GM21576 (cell line): Measurements from ENCODE around the gene PLAC1.
A peak's percentile ranks its signal among the peaks of the same experiment; 100 is the strongest.

Source experiments
- ATAC-seq: cut with Tn5 transposase; IDR thresholded peaks from one replicate; pipeline ENCODE4 v1.9.1; 2021; ENCODE audit warnings: mild to moderate bottlenecking, moderate library complexity; ENCODE audit not compliant: unreplicated experiment

PLAC1 gene

GRCh38 chrX:134670134-134670924 is 12.1 kb upstream of the PLAC1 start:
- no peak for ATAC-seq

DNA sequence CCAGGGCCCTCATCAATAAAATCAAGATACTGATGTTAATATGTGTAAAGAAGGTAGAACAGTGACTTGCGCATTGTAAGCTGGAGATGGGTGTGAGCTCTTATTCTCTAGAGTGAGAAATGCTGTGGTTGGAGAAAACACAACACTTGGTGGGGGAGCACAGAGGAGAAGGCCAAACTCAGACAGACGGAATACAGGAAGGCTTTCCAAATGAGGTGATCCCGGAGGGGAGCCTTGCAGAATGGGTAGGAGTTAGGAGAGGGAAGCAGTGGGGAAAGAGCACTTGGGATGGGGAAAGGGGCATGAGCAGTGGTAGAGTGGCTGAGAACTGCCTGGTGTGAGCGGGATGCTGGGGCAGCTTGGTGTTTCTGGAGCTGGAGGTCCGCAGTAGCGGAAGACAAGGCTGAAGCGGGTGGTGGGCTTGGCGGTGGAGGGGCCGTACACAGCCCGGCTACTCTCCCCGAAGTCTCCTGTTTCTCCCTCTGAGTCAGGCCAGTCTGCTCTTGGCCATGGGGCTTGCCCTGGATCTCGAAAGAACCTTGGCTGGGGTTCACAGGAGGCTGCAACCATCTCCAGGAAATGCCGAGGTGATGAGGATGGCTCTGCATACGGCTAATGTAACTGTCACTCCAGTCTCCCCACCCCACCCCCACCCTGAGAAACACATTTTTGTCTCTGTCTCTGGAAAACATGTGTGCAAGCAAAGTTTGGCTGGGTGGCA is 11.3 kb upstream of the PLAC1 start:
- ATAC-seq, result no peak

GRCh38 chrX:134664202-134664601 is 5.9 kb upstream of the PLAC1 start:
- no peak for ATAC-seq

GRCh38 chrX:134661295-134661694 is 3.0 kb upstream of the PLAC1 start:
- no peak for ATAC-seq

- no peak for ATAC-seq
These were observed 2.4 kb upstream of the PLAC1 start for GRCh38 chrX:134660627-134661026.

DNA sequence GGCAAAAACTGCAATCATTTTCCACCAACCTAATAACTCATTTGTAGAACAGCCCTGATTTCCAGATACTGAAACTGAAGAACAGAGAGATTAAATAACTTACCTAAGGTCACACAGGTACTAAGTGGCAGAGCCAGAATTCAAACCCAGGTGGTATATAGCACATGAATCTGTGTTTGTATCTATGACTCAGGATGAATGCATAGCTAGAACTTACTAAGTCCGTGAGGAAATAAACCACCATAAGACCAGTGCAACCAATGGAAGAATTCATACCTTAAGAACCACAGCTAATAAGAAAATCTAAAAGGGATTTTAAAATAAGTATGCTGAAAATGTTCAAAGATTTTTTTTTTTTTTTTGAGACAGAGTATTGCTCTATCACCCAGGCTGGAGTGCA is 1.5 kb upstream of the PLAC1 start:
- no peak for ATAC-seq

DNA sequence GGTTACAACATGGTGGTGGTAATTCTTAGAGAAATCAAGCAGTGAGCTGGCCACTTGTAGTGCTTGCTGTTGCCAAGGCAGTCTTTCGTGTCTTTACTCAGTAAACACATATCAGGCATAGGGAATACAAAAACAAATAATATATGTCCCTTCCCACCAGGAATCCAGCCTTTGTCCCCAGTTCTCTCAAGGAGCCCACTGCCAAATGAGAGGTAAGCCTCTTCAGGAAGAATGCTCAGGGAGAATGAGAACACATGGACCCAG is 421 bp upstream of the PLAC1 start:
- ATAC-seq, result no peak

DNA sequence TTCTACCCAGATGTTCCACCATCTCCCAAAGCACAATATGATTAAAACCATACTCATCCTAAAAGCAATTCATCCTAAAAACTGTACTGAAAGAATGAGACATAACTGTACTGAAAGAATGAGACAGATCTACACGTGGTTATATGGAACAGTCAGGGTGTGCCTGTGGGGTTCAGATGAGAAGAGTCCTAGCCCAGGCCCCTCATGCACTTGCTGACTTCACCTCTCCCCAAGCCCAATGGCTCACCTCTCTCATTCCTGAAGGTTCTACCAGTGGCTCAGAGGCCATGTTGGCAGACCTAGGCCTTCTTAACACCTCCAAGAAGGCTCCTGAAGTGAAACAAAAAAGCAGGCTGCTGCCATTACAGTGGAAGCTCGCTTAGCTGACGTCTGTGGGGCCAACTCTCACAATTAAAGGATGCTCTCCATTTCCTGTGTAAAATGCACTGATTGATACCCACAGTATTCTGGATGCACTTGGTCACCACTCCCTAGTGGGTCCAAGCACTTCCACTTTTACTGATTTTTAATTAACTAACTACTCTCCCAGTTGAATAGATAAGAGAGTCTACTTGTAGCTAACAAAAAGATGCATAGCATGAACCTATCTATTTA is 3.8 kb downstream of the PLAC1 start:
- ATAC-seq, result peak; percentile 43

DNA sequence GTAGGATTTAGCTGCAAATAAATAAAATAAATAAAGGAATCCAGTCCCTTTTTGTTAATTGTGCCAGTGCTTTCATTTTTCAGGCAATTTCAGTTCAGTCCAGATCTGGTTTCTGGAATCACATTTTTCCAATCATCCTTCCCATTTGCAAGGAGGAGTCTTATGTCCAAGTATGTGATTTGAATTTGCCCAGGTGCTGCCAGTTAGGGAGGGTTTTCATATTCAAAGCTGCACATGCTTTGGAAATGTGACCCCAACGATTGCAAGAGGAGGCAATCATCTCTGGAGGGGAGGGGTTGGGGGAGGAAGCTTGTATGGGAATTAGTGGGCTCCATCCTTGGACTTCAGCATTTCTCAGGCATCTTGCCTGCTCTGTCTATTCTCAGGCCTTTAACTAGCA is 4.4 kb downstream of the PLAC1 start:
- ATAC-seq, result no peak

GRCh38 chrX:134650701-134651100 is 7.6 kb downstream of the PLAC1 start:
- ATAC-seq, result no peak

GRCh38 chrX:134649770-134650169 is 8.5 kb downstream of the PLAC1 start:
- no peak for ATAC-seq

GRCh38 chrX:134647477-134647877 is 10.8 kb downstream of the PLAC1 start:
- ATAC-seq, result no peak

GRCh38 chrX:134646691-134647090 is 11.6 kb downstream of the PLAC1 start:
- ATAC-seq, result no peak

DNA sequence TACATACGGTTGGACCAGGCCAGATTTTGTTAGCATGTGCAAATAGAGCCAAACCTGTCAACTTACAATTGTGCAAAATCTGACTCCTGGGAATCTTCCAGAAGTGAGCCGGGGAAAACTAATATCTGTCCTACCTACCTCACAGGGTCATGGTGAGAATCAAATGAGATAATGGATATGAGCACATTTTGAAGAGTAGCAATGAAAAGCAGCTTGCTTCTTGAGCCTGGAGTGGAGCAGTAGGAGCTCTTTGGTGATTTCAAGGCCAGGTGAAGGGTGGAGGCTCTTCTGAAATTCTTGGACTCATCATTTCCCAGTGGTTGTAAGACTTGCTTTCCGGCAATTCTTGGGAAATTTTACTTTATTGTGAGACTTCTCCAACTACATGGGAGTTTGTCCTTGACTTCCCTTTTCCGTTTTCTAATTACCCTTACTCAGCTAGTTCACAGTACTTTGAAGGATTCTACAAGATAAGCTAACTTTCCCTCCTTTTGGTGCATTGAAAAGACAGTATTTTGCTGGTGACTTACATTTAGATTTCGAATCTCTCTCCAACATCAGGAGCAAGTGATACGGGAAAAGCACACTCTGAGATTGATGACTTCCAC is 12.2 kb downstream of the PLAC1 start:
- no peak for ATAC-seq

DNA sequence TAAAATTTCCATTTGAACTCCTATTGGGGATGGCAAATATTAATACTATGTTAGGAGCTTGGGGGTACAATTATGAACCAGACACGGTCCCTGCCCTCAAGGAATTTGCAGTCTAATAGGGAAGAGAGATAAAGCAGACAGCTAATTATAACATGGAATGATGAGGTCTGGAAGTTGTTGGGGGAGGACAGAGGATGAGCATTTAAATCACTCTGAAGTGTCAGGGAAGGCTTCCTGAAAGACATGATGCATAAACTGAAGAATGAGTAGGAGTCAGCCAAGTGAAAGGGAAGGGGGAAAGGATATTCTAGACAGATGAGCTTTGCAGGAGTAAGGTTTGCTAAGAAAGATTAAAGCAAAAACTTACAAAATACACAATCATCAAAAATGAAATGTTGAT is 15.9 kb downstream of the PLAC1 start:
- ATAC-seq, result no peak

- no peak for ATAC-seq
These were observed 16.9 kb downstream of the PLAC1 start for GRCh38 chrX:134641346-134641745.

GRCh38 chrX:134640914-134641313 is 17.4 kb downstream of the PLAC1 start:
- ATAC-seq, result no peak

DNA sequence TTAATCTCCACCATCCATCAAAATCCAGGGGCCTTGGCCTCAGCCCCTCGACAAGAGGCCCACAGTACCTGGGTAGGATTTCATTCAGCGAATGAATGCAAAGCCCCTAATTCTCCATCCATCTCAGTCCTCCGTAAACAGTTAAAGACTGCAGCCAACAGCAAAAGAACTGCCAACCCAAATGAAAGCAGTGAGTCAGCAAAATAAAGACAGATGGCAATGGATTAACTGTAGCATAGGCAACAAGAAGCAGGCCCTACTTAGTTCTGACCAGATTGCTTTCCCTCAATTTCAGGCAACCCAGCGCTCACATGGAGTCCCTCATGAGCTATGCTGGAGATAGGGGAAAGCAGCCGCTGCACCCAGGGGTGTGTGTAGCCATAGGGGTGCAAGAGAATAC is 21.4 kb downstream of the PLAC1 start:
- no peak for ATAC-seq

DNA sequence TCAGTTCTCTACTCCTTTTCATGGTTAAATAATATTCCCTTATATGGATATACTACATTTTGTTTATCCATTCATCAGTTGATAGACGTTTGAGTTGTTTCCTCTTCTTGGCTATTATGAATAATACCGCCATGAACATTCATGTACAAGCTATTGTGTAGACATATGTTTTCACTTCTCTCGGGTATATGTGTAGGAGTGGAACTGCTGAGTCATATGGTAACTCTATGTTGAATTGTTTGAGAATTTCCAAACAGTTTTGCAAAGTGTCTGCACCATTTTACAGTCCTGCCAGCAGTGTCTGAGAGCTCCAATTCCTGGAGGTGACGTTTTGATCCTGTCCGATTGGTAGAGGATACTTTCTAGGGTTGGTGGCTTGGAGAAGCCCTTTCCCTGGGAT is 23.6 kb downstream of the PLAC1 start:
- ATAC-seq, result peak; percentile 86

DNA sequence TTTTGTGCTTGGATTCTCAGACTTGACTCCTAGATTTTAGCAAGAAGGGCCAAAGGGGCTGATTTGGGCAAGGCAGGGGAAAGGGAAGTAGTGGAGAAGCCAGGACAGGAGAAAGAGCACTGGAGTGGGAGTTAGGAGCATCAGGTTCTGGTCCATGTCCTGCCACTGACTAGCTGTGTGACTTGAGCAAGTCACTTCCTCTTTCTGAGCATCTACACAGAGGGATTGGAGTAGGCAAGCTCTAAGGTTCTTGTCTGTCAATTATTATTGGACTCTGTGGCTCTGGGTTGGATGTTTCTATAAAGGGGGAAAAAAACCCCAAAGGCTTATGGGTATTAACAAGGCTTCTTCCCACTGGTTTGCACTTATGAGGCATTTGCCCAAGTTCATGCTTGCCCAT is 24.4 kb downstream of the PLAC1 start:
- ATAC-seq, result no peak

DNA sequence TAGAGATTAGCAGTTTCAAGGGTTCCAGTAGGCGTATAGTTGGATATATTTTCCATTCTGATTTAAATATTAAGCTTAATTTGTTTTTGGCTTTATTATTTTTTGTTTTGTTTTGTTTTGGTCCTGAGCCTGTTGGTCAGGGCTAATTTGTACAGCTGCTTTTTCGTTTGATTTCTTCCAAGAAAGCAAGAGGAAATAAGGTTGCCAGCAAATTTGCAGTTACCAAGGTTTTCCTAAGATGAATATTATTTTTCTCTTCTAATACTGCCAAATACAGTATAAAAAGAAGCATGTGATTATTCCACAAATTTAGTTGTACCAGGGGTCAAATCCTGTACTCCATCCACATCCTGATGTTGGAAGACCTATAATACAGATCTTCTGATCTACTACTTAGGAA is 24.9 kb downstream of the PLAC1 start:
- no peak for ATAC-seq

DNA sequence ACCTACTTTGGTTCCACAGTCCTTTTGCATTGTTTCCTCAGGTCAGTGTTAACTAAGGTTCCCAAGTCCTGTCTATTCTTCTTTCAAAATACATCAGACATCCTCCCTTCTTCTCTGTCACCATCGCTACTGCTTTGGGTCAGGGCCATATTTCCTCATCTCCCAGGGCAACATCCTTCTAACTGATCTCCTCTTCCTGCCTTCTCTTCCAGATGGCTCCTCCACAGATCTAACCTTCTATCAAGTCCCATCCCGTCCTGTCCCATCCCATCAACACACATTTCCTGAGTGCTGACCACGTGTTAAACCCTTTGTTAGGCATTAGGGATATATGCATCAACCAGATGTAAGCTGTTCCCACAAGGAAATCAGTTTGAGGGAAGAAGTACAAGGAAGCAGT is 25.9 kb downstream of the PLAC1 start:
- no peak for ATAC-seq
